GM21717 (cell line): ENCODE results near the gene MICALL2.

ENCODE experiments used
- ATAC-seq: cut with Tn5 transposase; IDR thresholded peaks from one replicate; pipeline ENCODE4 v1.9.1; 2021; ENCODE audit warnings: mild to moderate bottlenecking, moderate library complexity; ENCODE audit not compliant: unreplicated experiment

The MICALL2 gene

GRCh38 chr7:1493571-1493970, 34.3 kb upstream of the MICALL2 start:
- ATAC-seq = no peak

- no peak for ATAC-seq
Observed at GRCh38 chr7:1493129-1493528, 33.9 kb upstream of the MICALL2 start.

GRCh38 chr7:1492640-1493039, 33.4 kb upstream of the MICALL2 start:
- ATAC-seq = no peak

- ATAC-seq = no peak
Observed at GRCh38 chr7:1492221-1492620, 33.0 kb upstream of the MICALL2 start.

GRCh38 chr7:1490837-1491236, 31.6 kb upstream of the MICALL2 start:
- ATAC-seq = no peak

- ATAC-seq = no peak
Observed at GRCh38 chr7:1489336-1489735, 30.1 kb upstream of the MICALL2 start.

- no peak for ATAC-seq
Observed at GRCh38 chr7:1488016-1488415, 28.7 kb upstream of the MICALL2 start.

GRCh38 chr7:1487466-1487865, 28.2 kb upstream of the MICALL2 start:
- ATAC-seq = no peak

GRCh38 chr7:1486571-1486970, 27.3 kb upstream of the MICALL2 start:
- no peak for ATAC-seq

- ATAC-seq = no peak
Observed at GRCh38 chr7:1485156-1485555, 25.9 kb upstream of the MICALL2 start.

GRCh38 chr7:1484569-1484968, 25.3 kb upstream of the MICALL2 start:
- ATAC-seq = no peak

- no peak for ATAC-seq
Observed at GRCh38 chr7:1483536-1484505, 24.6 kb upstream of the MICALL2 start.

- no peak for ATAC-seq
Observed at GRCh38 chr7:1483079-1483478, 23.8 kb upstream of the MICALL2 start.

GRCh38 chr7:1481300-1481699, 22.0 kb upstream of the MICALL2 start:
- no peak for ATAC-seq

GRCh38 chr7:1480670-1481069, 21.4 kb upstream of the MICALL2 start:
- ATAC-seq = no peak

GRCh38 chr7:1479287-1479686, 20.0 kb upstream of the MICALL2 start:
- no peak for ATAC-seq

GRCh38 chr7:1478480-1478879, 19.2 kb upstream of the MICALL2 start:
- no peak for ATAC-seq

GRCh38 chr7:1476859-1477258, 17.6 kb upstream of the MICALL2 start:
- ATAC-seq = no peak

GRCh38 chr7:1475991-1476390, 16.7 kb upstream of the MICALL2 start:
- no peak for ATAC-seq

- ATAC-seq = no peak
Observed at GRCh38 chr7:1475393-1475792, 16.1 kb upstream of the MICALL2 start.

GRCh38 chr7:1474736-1475135, 15.5 kb upstream of the MICALL2 start:
- ATAC-seq = no peak

GRCh38 chr7:1473864-1474512, 14.7 kb upstream of the MICALL2 start:
- no peak for ATAC-seq
